ENCODE measurements around the gene ZSCAN21. TPM values are rescaled to one million over a fixed set of nuclear protein-coding genes. Genes with fewer than 3 reads are reported as not detected.

The ZSCAN21 gene
- total RNA-seq, 1 donor from 2014 or later, result 8.4 TPM

DNA sequence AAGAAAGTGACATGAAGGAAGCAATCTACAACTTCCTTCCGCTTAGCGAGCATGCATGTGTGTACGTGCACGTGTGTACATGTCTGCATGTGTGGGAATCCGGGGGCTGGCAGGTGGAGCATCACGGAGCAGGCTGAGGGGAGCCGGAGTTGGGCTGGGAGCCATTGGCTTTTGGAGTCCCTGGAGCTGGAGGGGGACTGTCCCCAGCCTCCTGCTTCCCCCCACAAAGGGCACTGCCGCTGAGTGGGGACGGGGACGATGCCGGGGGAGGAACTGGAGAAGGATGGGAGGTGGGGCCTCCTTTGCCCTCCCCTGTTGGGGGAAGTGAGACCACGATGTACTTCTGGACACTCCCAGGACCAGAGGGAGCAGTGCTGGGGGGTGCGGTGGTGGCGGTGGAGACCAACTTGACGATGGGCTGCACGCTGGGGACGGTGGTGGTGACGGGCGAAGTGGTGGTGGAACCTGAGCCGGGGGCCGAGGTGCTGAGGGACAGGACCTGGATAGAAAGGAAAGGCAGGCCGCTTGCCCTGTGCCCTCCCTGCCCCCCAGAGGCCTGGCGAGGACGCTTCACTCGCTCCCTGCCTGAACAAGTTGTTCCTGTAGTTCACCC is 57.7 kb downstream of the ZSCAN21 start:
- Histone ChIP-seq H3K27ac (no peak overlapping the region), H3K4me1 (peaks cover 6% of the 10 kb centered on the region), H3K27me3 (ENCODE audit: low read depth) (no peaks in the 10 kb centered on the region), H3K36me3 (peaks cover 95% of the 10 kb centered on the region), H3K9me3 (no peaks in the 10 kb centered on the region), H3K4me3 (no peak overlapping the region)
- intact Hi-C loops (cut with DNase I), result no loop called here
- TF ChIP-seq, protein P1, sequence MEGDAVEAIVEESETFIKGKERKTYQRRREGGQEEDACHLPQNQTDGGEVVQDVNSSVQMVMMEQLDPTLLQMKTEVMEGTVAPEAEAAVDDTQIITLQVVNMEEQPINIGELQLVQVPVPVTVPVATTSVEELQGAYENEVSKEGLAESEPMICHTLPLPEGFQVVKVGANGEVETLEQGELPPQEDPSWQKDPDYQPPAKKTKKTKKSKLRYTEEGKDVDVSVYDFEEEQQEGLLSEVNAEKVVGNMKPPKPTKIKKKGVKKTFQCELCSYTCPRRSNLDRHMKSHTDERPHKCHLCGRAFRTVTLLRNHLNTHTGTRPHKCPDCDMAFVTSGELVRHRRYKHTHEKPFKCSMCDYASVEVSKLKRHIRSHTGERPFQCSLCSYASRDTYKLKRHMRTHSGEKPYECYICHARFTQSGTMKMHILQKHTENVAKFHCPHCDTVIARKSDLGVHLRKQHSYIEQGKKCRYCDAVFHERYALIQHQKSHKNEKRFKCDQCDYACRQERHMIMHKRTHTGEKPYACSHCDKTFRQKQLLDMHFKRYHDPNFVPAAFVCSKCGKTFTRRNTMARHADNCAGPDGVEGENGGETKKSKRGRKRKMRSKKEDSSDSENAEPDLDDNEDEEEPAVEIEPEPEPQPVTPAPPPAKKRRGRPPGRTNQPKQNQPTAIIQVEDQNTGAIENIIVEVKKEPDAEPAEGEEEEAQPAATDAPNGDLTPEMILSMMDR (IDR thresholded peaks at IDR 0.05), result no peak
- no peak for DNase-seq
- no peak for ATAC-seq

DNA sequence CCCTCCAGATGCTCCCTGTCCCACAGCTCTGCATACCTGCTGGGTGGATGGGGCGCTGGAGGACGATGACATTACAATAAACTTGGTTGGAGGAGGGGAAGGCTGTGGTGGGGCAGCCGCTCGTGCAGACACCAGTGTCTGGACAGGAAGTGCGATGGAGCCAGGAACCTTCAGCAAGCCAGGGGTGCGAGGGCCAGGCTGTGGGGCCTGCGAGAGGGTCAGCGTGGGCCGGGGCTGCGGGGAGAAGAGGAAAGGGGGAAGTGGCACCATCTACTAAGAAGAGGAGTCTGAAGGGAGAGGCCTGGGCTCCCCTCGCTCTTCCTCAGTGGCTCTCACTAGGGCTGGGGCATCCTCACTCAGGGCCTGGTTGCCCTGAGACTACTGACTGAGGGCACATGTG is 58.3 kb downstream of the ZSCAN21 start:
- ATAC-seq (no peak), DNase-seq (no peak)
- intact Hi-C loops (cut with DNase I), result no loop called here
- Histone ChIP-seq H3K4me1 (no peaks in the 10 kb centered on the region), H3K36me3 (peaks cover 100% of the 10 kb centered on the region), H3K27me3 (ENCODE audit: low read depth) (no peaks in the 10 kb centered on the region), H3K9me3 (no peaks in the 10 kb centered on the region), H3K4me3 (no peak overlapping the region), H3K27ac (no peak overlapping the region)
- TF ChIP-seq, protein P1 (IDR thresholded peaks at IDR 0.05), result no peak

DNA sequence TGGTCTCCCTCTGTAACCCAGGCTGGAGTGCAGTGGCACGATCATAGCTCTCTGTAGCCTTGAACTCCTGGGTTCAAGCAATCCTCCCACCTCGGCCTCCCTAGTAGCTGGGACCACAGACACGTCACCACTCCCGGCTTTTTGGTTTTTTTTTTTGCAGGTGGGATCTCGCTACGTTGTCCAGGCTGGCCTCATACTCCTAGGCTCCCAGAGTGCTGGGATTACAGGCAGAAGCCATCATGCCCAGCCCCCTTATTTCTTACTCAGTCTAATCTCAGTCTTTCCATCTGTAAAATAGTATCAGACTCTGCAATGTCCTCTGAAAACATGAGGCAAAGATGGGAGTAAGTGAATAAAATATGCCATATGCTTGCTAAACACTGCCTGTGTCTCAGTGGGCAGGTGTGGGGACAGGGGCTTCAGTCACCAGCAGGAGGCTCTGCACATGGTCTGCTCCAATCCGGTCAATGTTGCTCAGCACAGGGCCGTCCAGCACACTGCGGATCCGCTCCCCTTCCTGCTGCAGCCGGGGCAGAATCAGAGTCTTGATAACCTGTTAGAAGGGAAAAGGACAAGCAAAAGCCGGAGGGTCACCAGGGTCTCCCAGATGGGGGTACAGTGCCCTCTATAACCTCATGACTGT is 60.1 kb downstream of the ZSCAN21 start:
- ATAC-seq (no peak), DNase-seq (no peak)
- no peaks in the 10 kb centered on the region for H3K27me3 ChIP-seq (ENCODE audit: low read depth)
- intact Hi-C loops (cut with DNase I), result no loop called here
- no peaks in the 10 kb centered on the region for H3K4me1 ChIP-seq
- no peak overlapping the region for H3K27ac ChIP-seq
- no peak overlapping the region for H3K4me3 ChIP-seq
- no peaks in the 10 kb centered on the region for H3K9me3 ChIP-seq
- peaks cover 95% of the 10 kb centered on the region for H3K36me3 ChIP-seq
- TF ChIP-seq, protein P1 (IDR thresholded peaks at IDR 0.05), result no peak

DNA sequence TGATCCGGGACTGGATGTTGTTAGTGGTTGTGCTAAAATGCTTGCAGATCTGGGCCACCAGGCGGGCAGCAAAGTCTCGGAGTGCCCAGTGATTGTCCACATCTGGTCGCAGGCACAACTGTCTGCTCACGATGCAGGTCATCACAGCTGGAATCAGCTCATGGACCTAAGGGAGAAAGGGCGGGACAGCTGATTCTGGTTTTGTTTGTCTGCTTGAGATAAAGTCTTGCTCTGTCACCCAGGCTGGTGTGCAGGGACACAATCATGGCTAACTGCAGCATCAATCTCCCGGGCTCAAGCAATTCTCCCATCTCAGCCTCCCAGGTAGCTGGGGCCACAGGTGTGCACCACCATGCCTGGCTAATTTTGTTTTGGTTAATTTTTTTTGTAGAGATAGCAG is 61.6 kb downstream of the ZSCAN21 start:
- DNase-seq (no peak), ATAC-seq (no peak)
- TF ChIP-seq, protein P1 (IDR thresholded peaks at IDR 0.05), result no peak
- no peaks in the 10 kb centered on the region for H3K9me3 ChIP-seq
- no peaks in the 10 kb centered on the region for H3K4me1 ChIP-seq
- no peak overlapping the region for H3K4me3 ChIP-seq
- no peak overlapping the region for H3K27ac ChIP-seq
- intact Hi-C loops (cut with DNase I), result no loop called here
- peaks cover 80% of the 10 kb centered on the region for H3K36me3 ChIP-seq
- no peaks in the 10 kb centered on the region for H3K27me3 ChIP-seq (ENCODE audit: low read depth)

DNA sequence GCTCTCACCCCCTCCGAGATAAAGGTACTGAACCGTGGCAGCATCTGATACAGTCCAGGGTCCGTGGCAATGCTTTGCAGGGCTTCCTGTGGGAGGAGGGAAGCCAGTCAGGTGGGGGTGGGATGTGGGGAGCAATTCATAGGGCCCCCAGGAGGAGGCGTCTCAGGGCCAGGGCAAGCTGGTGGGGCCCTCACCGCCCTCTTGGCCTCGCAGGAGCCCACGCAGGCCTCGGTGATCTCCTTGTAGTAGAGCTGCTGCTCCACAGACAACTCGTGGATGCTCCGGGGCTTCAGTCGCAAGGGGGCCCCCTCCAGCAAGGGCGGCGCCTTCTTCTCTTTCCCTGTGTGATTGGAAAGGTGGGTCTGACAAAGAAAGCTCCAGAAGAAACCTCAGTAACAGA is 62.3 kb downstream of the ZSCAN21 start:
- ATAC-seq (no peak), DNase-seq (no peak)
- H3K9me3 ChIP-seq, result no peaks in the 10 kb centered on the region
- H3K27me3 ChIP-seq (ENCODE audit: low read depth), result no peaks in the 10 kb centered on the region
- no peak overlapping the region for H3K27ac ChIP-seq
- H3K36me3 ChIP-seq, result peaks cover 72% of the 10 kb centered on the region
- H3K4me3 ChIP-seq, result no peak overlapping the region
- H3K4me1 ChIP-seq, result no peaks in the 10 kb centered on the region
- TF ChIP-seq, protein P1 (IDR thresholded peaks at IDR 0.05), result no peak
- intact Hi-C loops (cut with DNase I), result no loop called here

Small RNA genes within 50 kb of the gene (microRNA-seq; reads per million reads assigned to microRNA genes)
- 1,086 reads per million, percentile 81 among the genes with 10 or more reads in this experiment for gene MIR106B (ENCODE audit: borderline number of aligned reads)
- gene MIR25 (ENCODE audit: borderline number of aligned reads), result 397 reads per million, percentile 72 among the genes with 10 or more reads in this experiment
- 1,895 reads per million, percentile 83 among the genes with 10 or more reads in this experiment for gene MIR93 (ENCODE audit: borderline number of aligned reads)

Other genes with a start within 250 kb of the ZSCAN21 start
- not detected for gene CYP3A43, start 221.8 kb upstream of the ZSCAN21 start, total RNA-seq
- gene OR2AE1, start 172.7 kb upstream of the ZSCAN21 start, total RNA-seq, result 0.71 TPM
- 39.0 TPM for gene TRIM4, start 130.2 kb upstream of the ZSCAN21 start, total RNA-seq
- gene GJC3, start 120.2 kb upstream of the ZSCAN21 start, total RNA-seq, result not detected
- gene AZGP1, start 73.7 kb upstream of the ZSCAN21 start, total RNA-seq, result 31.8 TPM
- gene ZKSCAN1, start 34.2 kb upstream of the ZSCAN21 start, total RNA-seq, result 59.6 TPM
- gene ZNF3, start 31.9 kb downstream of the ZSCAN21 start, total RNA-seq, result 23.0 TPM
- 70.6 TPM for gene COPS6, start 39.2 kb downstream of the ZSCAN21 start, total RNA-seq
- 48.0 TPM for gene MCM7, start 51.6 kb downstream of the ZSCAN21 start, total RNA-seq
- gene AP4M1, start 51.9 kb downstream of the ZSCAN21 start, total RNA-seq, result 16.5 TPM
- 39.4 TPM for gene TAF6, start 69.6 kb downstream of the ZSCAN21 start, total RNA-seq
- 10.5 TPM for gene CNPY4, start 69.9 kb downstream of the ZSCAN21 start, total RNA-seq
- 2.7 TPM for gene MBLAC1, start 77.2 kb downstream of the ZSCAN21 start, total RNA-seq
- 131 TPM for gene LAMTOR4, start 99.1 kb downstream of the ZSCAN21 start, total RNA-seq
- 24.3 TPM for gene TRAPPC14, start 108.9 kb downstream of the ZSCAN21 start, total RNA-seq
- gene GAL3ST4, start 118.8 kb downstream of the ZSCAN21 start, total RNA-seq, result 5.3 TPM
- gene GPC2, start 127.6 kb downstream of the ZSCAN21 start, total RNA-seq, result 0.77 TPM
- 4.1 TPM for gene STAG3, start 128.1 kb downstream of the ZSCAN21 start, total RNA-seq
- not detected for gene PVRIG, start 170.2 kb downstream of the ZSCAN21 start, total RNA-seq